HEK293 (cell line): ENCODE measurements around the gene PPP1R10.

Experiments used
- KLF8 ChIP-seq: fragments of 450-650 bp; formaldehyde crosslinking; IDR thresholded peaks from 2 replicates; pipeline ENCODE4 v1.5.1; 2016; ENCODE audit warnings: missing biosample characterization, missing genetic modification characterization
- MEIS1 ChIP-seq: sonication (generic); formaldehyde crosslinking; IDR thresholded peaks from 2 replicates; pipeline ENCODE4 v1.8.1; 2022; ENCODE audit warnings: missing genetic modification reagents, mild to moderate bottlenecking, borderline replicate concordance
- ZNF623 ChIP-seq: fragments of 450-650 bp; formaldehyde crosslinking; IDR thresholded peaks from 2 replicates; pipeline ENCODE4 v1.5.1; 2016; ENCODE audit warnings: missing biosample characterization, missing genetic modification characterization
- ZNF76 ChIP-seq: fragments of 450-650 bp; formaldehyde crosslinking; IDR thresholded peaks from 2 replicates; pipeline ENCODE4; 2016; ENCODE audit warnings: low read depth, missing biosample characterization, missing genetic modification characterization, borderline replicate concordance
- ZNF776 ChIP-seq: fragments of 450-650 bp; formaldehyde crosslinking; IDR thresholded peaks from 2 replicates; pipeline ENCODE4 v1.5.0; 2017; ENCODE audit warnings: missing biosample characterization, missing genetic modification characterization, borderline replicate concordance
- TF ChIP-seq, protein P1 (sequence below): fragments of 450-650 bp; formaldehyde crosslinking; IDR thresholded peaks from 2 replicates; pipeline ENCODE4 v1.5.1; 2016; ENCODE audit warnings: missing biosample characterization, missing genetic modification characterization

DNA sequence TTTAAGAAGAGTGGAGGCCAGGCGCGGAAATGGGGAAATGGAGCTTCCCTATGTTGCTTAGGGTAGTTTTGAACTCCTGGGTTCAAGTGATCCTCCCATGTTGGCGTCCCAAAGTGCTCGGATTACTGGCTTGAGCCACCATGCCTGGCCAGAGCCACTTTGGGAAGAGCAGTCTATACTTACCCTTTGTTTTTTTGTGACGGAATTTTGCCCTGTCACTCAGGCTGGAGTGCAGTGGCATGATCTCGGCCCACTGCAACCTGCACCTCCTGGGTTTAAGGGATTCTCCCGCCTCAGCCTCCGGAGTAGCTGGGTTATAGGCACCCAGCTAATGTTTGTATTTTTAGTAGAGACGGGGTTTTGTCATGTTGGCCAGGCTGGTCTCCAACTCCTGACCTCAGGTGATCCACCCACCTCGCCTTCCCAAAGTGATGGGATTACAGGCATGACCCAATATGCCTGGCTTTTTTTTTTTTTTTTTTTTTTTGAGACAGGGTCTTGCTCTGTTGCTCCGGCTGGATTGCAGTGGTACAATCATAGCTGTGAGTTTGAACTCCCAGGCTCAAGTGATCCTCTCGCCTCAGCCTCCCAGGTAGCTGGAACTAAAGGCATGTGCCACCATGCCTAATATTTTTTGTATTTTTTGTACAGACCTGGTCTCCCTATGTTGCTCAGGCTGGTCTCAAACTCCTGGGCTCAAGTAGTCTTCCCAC, 18.0 kb downstream of the PPP1R10 start:
- TF ChIP-seq ZNF76 (no peak), ZNF623 (tag by site-specific recombination) (no peak), MEIS1 (CRISPR knock-in tag) (no peak), ZNF776 (tag by site-specific recombination) (no peak), KLF8 (tag by site-specific recombination) (no peak)
- TF ChIP-seq, protein P1, sequence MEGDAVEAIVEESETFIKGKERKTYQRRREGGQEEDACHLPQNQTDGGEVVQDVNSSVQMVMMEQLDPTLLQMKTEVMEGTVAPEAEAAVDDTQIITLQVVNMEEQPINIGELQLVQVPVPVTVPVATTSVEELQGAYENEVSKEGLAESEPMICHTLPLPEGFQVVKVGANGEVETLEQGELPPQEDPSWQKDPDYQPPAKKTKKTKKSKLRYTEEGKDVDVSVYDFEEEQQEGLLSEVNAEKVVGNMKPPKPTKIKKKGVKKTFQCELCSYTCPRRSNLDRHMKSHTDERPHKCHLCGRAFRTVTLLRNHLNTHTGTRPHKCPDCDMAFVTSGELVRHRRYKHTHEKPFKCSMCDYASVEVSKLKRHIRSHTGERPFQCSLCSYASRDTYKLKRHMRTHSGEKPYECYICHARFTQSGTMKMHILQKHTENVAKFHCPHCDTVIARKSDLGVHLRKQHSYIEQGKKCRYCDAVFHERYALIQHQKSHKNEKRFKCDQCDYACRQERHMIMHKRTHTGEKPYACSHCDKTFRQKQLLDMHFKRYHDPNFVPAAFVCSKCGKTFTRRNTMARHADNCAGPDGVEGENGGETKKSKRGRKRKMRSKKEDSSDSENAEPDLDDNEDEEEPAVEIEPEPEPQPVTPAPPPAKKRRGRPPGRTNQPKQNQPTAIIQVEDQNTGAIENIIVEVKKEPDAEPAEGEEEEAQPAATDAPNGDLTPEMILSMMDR (tag by site-specific recombination): no peak
